C4-2B (cell line): ENCODE measurements around the gene GCH1.

ENCODE experiments used
- CTCF ChIP-seq: fragments of 450-650 bp; conservative IDR thresholded peaks from 2 replicates; pipeline ENCODE4 v1.5.1; 2017; ENCODE audit warnings: mild to moderate bottlenecking
- ZFX ChIP-seq: fragments of 450-650 bp; IDR thresholded peaks from 2 replicates; pipeline ENCODE4 v1.6.1; 2017

GRCh38 chr14:54936816-54937215, 34.2 kb upstream of the GCH1 start:
- no peak for TF ChIP-seq CTCF
- TF ChIP-seq ZFX: no peak
